DND-41 (cell line): ENCODE results near the gene TXN.
"Not testable (repeated sequence)": the region's sequence is repeated elsewhere in the genome, so short reads cannot be mapped to it uniquely, and the experiment has no call there.

ENCODE experiments used
- ATAC-seq: fragments of 200-7000 bp; cut with Tn5 transposase; 3 replicates; pipeline ENCODE4 v1.9.1; 2021; ENCODE audit warnings: low read depth; ENCODE audit not compliant: insufficient read depth
- DNase-seq: peaks from one replicate; pipeline ENCODE4 v3.0.0-alpha.2; 2020
- H2AFZ ChIP-seq: 2 replicates; pipeline ENCODE4 v1.6.0; 2012; ENCODE audit warnings: low read depth, low read length
- H3K27ac ChIP-seq: 2 replicates; pipeline ENCODE4 v1.5.1; 2012; ENCODE audit warnings: low read length, inconsistent platforms
- H3K27me3 ChIP-seq: fragments of 200-600 bp; sonication (generic); 2 replicates; pipeline ENCODE4 v1.6.0; 2012; ENCODE audit warnings: low read length, mild to moderate bottlenecking, inconsistent platforms; ENCODE audit not compliant: insufficient read depth, poor library complexity
- H3K36me3 ChIP-seq: 2 replicates; pipeline ENCODE4 v1.5.1; 2012; ENCODE audit warnings: low read length, inconsistent platforms; ENCODE audit not compliant: insufficient read depth
- H3K4me1 ChIP-seq: 2 replicates; pipeline ENCODE4 v1.5.1; 2012; ENCODE audit warnings: mild to moderate bottlenecking, low read length; ENCODE audit not compliant: insufficient read depth
- H3K4me2 ChIP-seq: 2 replicates; pipeline ENCODE4 v1.6.0; 2012; ENCODE audit warnings: mild to moderate bottlenecking, moderate library complexity, low read length, inconsistent platforms; ENCODE audit not compliant: insufficient read depth
- H3K4me3 ChIP-seq, 2 experiments: fragments of 200-600 bp in 1 of 2; shearing (Covaris generic) in 1 of 2; 2 replicates each; pipeline ENCODE4 v1.5.1; 2012 to 2016; ENCODE audit warnings: inconsistent platforms in 2 of 2, low read length in 2 of 2, mild to moderate bottlenecking in 2 of 2, low read depth in 1 of 2, moderate library complexity in 1 of 2
- H3K79me2 ChIP-seq: 2 replicates; pipeline ENCODE4 v1.6.0; 2012; ENCODE audit warnings: low read length, inconsistent platforms; ENCODE audit not compliant: insufficient read depth
- H3K9ac ChIP-seq: 2 replicates; pipeline ENCODE4 v1.6.0; 2012; ENCODE audit warnings: low read depth, mild to moderate bottlenecking, inconsistent platforms, low read length, moderate library complexity
- H3K9me3 ChIP-seq: 2 replicates; pipeline ENCODE4 v1.5.1; 2012; ENCODE audit warnings: low read length, moderate library complexity, mild to moderate bottlenecking, inconsistent platforms; ENCODE audit not compliant: insufficient read depth, severe bottlenecking
- H4K20me1 ChIP-seq: 2 replicates; pipeline ENCODE4 v1.6.0; 2012; ENCODE audit warnings: low read length; ENCODE audit not compliant: insufficient read depth
- EZH2 ChIP-seq: IDR thresholded peaks from 3 replicates; pipeline ENCODE4 v1.6.1; 2012; ENCODE audit warnings: borderline replicate concordance, low read depth, mild to moderate bottlenecking, moderate library complexity, low read length, inconsistent platforms; ENCODE audit not compliant: severe bottlenecking
- TF ChIP-seq, protein P1 (sequence below): IDR thresholded peaks from 2 replicates; pipeline ENCODE4 v1.5.1; 2012; ENCODE audit warnings: borderline replicate concordance, low read length, moderate library complexity, mild to moderate bottlenecking; ENCODE audit not compliant: poor library complexity, severe bottlenecking; ENCODE audit errors: extremely low read depth

Gene TXN

DNA sequence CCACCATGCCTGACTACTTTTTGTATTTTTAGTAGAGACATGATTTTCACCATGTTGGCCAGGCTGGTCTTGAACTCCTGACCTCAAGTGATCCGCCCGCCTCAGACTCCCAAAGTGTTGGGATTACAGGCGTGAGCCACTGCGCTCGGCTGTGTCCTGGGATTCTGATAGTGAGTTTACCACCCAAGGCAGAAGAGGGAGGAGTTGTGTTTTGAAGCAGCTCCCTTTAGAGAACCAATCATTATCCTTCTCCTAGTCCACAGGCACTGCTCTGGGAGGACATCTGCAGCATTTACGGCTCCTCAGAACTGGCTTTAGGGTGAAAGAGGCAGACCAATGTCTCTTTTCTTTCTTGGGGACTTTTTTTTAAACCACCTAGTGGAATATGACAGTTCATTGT, 54.1 kb downstream of the TXN start:
- no peaks in the 10 kb centered on the region for H3K27me3 ChIP-seq
- H2AFZ ChIP-seq = no peak overlapping the region
- no peak overlapping the region for H3K27ac ChIP-seq
- ATAC-seq (no peak), DNase-seq (no peak)
- no peaks in the 10 kb centered on the region for H3K79me2 ChIP-seq
- no peak overlapping the region for H3K9ac ChIP-seq
- H3K4me2 ChIP-seq = no peak overlapping the region
- no peaks in the 10 kb centered on the region for H3K9me3 ChIP-seq
- H3K36me3 ChIP-seq = no peaks in the 10 kb centered on the region
- no peak overlapping the region for H3K4me3 ChIP-seq
- TF ChIP-seq EZH2 = no peak
- TF ChIP-seq, protein P1, sequence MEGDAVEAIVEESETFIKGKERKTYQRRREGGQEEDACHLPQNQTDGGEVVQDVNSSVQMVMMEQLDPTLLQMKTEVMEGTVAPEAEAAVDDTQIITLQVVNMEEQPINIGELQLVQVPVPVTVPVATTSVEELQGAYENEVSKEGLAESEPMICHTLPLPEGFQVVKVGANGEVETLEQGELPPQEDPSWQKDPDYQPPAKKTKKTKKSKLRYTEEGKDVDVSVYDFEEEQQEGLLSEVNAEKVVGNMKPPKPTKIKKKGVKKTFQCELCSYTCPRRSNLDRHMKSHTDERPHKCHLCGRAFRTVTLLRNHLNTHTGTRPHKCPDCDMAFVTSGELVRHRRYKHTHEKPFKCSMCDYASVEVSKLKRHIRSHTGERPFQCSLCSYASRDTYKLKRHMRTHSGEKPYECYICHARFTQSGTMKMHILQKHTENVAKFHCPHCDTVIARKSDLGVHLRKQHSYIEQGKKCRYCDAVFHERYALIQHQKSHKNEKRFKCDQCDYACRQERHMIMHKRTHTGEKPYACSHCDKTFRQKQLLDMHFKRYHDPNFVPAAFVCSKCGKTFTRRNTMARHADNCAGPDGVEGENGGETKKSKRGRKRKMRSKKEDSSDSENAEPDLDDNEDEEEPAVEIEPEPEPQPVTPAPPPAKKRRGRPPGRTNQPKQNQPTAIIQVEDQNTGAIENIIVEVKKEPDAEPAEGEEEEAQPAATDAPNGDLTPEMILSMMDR = no peak
- H3K4me1 ChIP-seq = no peaks in the 10 kb centered on the region
- no peaks in the 10 kb centered on the region for H4K20me1 ChIP-seq

DNA sequence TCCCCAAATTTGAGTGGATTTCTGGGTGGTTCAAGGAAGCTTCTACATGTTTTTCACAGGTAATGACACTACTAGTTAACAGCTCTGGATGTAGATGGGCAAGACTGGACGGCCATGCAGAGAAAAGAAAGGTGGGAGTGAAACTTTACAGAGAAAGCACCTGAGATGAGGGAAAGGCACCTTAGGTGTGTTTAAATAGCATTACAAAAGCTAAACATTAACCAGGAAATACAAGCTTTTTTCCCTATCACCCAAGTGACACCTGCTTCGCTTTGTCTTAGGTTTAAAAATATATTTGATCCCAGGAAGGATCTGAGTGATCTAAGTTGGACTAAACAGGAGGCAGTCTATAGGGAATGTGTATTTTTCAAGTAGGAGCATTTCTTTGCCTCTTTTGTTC, 56.7 kb downstream of the TXN start:
- ATAC-seq = no peak
- Histone ChIP-seq H2AFZ (no peak overlapping the region), H3K4me3 (no peak overlapping the region), H3K4me1 (no peaks in the 10 kb centered on the region), H3K27ac (no peak overlapping the region), H3K4me2 (no peak overlapping the region), H3K79me2 (no peaks in the 10 kb centered on the region), H3K36me3 (no peaks in the 10 kb centered on the region), H3K27me3 (no peaks in the 10 kb centered on the region), H4K20me1 (no peaks in the 10 kb centered on the region), H3K9me3 (no peaks in the 10 kb centered on the region), H3K9ac (no peak overlapping the region)
- TF ChIP-seq, protein P1 = no peak
- TF ChIP-seq EZH2 = no peak
- DNase-seq = no peak

DNA sequence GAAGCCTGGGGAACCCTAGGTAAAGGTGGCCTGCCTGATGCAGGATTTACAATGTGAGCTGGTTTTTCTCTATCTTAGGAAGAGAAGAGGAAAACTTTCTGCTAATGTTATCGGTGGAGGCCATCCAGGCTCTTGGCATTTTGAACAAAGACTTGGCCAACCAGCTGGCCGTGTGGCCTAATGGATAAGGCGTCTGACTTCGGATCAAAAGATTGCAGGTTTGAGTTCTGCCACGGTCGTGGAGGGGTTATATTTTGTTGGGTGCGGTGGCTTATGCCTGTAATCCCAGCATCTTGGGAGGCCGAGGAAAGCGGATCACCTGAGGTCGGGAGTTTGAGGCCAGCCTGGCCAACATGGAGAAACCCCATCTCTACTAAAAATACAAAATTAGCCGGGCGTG, 58.0 kb downstream of the TXN start:
- Histone ChIP-seq H4K20me1 (no peaks in the 10 kb centered on the region), H3K36me3 (no peaks in the 10 kb centered on the region), H3K79me2 (no peaks in the 10 kb centered on the region), H3K9ac (no peak overlapping the region), H3K9me3 (no peaks in the 10 kb centered on the region), H3K4me3 (no peak overlapping the region), H3K4me2 (no peak overlapping the region), H3K4me1 (peaks cover 4% of the 10 kb centered on the region), H2AFZ (no peak overlapping the region), H3K27ac (no peak overlapping the region), H3K27me3 (no peaks in the 10 kb centered on the region)
- DNase-seq = no peak
- ATAC-seq = no peak
- TF ChIP-seq EZH2 = no peak

DNA sequence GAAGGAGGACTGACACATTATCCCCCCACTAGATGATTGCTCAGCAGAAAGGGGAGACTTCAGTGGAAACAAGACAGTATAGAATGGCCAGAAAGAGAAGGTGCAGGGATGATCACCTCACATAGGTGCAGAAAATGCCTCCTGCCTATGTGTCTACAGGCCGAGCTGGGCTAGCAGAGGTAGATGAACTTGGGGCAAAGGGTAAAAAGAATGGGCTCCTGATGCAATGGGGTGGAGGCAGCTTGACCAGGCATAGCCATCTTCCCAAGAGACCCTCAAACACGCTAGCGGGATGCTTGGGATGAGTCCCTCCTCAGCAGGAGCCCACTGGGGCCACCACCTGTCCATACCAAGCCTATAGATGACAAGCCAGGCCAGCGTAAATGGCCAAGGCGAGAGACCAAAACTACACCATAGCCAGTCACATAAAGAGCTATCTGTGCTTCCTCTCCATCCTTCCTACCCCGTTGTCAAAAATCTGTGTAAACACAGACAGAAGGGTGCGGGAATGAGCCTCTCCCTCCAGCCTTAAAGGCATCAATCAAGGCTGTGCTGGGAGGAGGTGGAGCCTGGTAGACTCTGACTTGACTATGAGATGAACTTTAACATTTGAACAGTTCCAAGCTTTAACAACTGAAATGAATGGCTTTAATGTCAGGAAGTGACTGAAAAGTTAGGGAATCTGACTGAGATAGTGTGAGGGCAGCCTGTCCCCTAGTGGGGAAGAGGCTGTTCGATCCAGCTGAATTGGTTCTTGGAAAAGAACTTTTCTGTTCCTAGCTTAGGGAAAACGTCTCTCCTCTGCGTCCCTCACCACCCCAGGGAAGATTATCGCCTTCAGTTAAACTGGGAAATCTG, 58.7 kb downstream of the TXN start:
- Histone ChIP-seq H3K9me3 (no peaks in the 10 kb centered on the region), H3K27ac (no peak overlapping the region), H4K20me1 (no peaks in the 10 kb centered on the region), H3K4me1 (peaks cover 12% of the 10 kb centered on the region), H2AFZ (no peak overlapping the region), H3K79me2 (no peaks in the 10 kb centered on the region), H3K4me2 (no peak overlapping the region), H3K27me3 (no peaks in the 10 kb centered on the region), H3K4me3 (no peak overlapping the region), H3K9ac (no peak overlapping the region), H3K36me3 (no peaks in the 10 kb centered on the region)
- DNase-seq = no peak
- no peak for ATAC-seq
- TF ChIP-seq, protein P1 = no peak
- no peak for TF ChIP-seq EZH2

DNA sequence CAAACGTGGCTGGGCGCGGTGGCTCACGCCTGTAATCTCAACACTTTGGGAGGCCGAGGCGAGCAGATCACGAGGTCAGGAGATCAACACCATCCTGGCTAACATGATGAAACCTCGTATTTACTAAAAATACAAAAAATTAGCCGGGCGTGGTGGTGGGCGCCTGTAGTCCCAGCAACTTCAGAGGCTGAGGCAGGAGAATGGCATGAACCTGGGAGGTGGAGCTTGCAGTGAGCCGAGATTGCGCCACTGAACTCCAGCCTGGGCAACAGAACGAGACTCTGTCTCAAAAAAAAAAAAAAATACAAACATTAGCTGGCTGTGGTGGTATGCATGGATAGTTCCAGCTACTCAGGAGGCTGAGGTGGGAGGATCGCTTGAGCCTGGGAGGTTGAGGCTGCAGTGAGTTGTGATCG, 60.2 kb downstream of the TXN start:
- not testable (repeated sequence) for H3K27ac ChIP-seq, H3K79me2 ChIP-seq, H3K9me3 ChIP-seq, H3K9ac ChIP-seq, ATAC-seq, H3K36me3 ChIP-seq, DNase-seq, H3K4me3 ChIP-seq, H3K27me3 ChIP-seq, H3K4me2 ChIP-seq, H4K20me1 ChIP-seq, H2AFZ ChIP-seq
- peaks cover 23% of the 10 kb centered on the region for H3K4me1 ChIP-seq
